GM21825 (cell line): Measurements from ENCODE around the gene NF1.
"Not testable (repeated sequence)": the region's sequence is repeated elsewhere in the genome, so short reads cannot be mapped to it uniquely, and the experiment has no call there.

Source experiments
- ATAC-seq: cut with Tn5 transposase; IDR thresholded peaks from one replicate; pipeline ENCODE4 v1.9.1; 2021; ENCODE audit warnings: mild to moderate bottlenecking, moderate library complexity; ENCODE audit not compliant: unreplicated experiment

NF1 gene

DNA sequence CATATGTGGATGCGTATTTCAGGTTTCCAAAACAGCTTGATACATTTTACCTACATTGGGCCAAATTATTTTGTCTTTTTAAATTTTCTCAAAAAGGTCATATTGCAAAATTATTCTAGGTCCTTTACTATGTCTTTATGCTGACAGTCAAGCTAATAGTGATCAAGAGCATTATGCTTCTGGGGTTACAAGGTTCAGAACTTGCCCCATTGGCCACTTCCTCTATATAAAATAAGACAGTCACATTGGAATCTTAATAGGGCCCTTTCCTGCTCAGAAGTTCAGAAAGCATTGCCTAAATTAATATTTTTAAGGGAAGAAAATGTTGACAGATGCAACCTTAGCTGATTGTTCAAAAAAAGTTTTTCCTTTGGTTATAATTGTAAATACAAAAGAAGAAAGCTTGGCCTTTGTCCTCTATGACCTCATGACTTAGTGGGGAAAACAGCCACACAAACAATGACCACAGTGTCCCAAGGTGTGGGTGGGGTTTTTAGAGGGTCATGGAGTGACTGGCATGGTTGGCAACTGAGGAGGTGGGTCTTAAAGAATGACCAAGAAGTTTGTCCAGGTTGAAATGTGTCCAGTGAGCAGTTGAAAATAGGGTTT lies 284.9 kb downstream of the NF1 start:
- ATAC-seq = no peak

DNA sequence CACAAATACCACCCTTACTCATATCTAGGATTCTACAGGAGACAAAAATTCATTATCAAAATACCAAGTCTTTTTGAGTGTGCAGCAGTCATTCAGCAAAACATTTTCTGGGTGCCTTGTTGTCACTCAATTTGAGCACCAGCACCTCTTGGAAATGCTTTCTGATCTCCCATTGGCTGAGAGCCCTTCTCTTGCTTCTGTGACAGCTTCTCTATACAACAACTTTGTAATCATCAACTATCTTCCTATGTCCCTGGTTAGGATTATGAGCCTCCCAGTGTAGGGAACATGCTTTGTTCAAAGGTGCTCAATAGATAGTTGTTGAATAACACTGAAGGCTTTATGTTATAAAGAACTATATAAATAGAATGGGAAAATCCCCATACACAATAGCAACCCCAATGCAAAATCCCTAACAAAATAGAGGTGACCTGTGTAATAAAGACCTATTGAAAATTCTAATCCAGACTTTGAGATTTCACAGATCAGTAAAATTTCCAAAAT lies 286.4 kb downstream of the NF1 start:
- ATAC-seq = no peak

DNA sequence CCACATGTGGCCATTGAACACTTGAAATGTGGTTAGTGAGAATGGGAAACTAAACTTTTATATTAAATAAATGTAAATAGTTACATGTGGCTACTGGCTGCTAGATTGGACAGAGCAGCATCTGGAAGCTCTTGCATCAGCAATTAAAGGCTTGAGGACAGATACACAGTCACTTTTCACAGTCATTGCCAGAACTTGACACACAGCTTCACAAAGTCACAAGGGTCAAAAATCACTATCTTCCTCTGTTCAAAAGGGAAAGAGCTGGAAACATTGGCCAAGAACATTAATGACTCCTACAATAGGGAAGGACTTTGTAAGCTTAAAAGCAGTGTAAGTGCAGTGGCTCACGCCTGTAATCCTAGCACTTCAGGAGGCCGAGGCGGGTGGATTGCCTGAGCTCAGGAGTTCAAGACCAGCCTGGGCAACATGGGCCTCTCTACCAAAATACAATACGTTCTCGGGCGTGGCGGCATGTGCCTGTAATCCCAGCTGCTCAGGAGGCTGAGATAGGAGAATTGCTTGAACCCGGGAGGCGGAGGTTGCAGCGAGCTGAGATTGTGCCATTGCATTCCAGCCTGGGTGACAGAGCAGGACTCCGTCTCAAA lies 288.0 kb downstream of the NF1 start:
- not testable (repeated sequence) for ATAC-seq

DNA sequence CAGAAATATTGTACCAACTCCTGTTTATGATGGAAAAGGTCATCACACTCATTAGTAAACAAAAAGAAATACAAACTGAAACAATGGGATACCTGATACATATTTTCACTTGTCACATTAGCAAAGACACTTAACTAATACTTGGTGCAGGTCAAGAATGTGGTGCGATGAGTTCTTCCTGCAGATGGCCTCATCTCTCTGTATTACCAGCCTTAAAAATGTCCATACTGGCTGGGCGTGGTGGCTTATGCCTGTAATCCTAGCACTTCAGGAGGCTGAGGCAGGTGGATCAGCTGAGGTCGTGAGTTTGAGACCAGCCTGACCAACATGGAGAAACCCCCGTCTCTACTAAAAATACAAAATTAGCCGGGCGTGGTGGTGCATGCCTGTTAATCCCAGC lies 288.7 kb downstream of the NF1 start:
- not testable (repeated sequence) for ATAC-seq

DNA sequence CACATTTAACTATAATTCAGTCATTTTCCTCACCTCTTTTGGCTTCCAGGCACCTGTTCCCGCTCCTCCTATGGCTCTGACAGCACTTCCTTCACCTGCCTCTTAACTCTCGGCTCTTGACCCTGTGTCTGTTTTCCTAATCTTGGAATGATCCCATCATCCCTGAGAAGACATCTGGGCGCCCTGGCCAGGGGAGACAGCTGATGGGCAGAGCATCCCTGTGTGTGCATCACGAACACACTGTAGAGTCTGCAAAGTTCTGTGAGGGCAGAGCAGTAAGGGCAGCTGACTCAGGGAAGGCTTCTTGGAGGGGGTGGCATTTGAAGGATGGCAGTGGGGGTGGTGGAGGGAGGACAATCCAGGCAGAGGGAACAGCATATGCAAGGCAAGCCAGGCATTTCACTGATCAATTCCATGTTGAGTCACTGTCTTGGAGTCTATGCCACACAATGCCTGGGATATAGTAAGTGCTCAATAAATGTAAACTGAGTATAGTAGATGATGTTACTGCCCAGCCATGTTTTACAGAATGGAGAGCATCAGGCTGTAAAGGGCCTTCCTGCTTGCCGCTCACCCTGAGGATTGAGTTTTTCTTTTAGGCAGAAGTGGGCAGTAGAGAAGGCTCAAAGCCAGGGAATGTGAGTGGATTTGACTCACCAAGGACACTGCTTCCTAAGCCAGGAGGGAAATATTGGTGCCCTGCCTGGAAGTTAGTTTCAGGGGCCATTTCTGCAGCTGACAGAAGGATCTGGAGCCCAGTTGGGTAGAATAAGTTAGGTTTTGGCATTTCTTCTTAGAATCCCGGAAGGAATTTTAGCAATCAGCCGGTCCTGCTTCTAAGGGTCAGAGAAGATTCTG lies 290.9 kb downstream of the NF1 start:
- ATAC-seq = no peak

DNA sequence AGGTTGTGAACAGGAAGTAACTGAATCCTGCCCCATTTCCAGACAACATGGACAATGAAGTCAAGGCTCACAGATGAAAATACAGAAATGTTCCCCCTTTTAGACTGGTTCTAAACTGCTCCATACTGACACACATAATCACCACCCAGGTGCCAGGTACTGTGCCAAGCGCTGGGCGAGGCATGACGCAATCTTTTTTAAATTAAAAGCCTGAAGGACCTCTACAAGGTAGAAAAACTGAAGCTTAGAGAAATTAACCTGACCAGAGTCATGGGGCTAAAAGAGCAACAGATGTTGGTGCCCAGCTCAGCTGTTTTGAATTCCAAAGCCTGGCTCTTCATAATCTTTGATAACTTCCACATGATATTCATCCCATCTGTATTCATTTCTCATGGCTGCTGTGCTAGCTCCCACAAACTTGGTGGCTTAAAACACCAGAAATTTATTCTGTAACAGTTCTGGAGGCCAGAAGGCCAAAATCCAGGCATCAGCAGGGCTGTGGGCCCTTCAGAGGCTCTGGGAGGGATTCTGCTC lies 291.8 kb downstream of the NF1 start:
- no peak for ATAC-seq

DNA sequence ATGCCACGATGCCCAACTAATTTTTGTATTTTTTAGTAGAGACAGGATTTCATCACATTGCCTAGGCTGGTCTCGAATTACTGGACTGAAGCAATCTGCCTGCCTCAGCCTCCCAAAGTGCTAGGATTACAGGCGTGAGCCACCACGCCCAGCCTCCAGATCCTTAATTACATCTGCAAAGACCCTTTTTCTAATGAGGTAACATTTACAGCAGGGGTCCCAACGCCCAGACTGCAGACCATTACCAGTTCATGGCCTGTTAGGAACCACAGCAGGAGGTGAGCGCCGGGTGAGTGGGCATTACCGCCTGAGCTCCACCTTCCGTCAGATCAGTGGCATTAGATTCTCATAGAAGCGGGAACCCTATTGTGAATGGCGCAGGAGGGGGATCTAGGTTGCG lies 292.7 kb downstream of the NF1 start:
- ATAC-seq = no peak

DNA sequence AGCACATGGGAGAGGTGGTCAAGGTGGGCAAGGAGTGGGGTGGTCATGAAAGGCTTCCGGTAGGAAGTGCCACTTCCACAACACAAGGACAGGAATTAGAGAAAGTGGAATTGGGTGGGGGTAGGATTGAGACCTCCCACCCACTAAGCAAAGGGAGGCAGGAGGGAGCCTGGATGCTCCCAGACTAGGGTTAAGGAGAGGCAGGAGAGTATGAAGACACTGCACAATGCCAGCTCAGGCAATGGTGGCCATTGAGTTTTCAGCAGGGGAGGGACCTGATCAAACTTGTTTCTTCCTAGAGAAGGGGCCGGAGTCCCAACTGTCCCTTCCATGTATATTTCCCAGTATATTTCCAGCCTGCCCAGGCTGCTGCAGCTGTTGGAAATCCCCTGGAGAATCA lies 293.6 kb downstream of the NF1 start:
- no peak for ATAC-seq

DNA sequence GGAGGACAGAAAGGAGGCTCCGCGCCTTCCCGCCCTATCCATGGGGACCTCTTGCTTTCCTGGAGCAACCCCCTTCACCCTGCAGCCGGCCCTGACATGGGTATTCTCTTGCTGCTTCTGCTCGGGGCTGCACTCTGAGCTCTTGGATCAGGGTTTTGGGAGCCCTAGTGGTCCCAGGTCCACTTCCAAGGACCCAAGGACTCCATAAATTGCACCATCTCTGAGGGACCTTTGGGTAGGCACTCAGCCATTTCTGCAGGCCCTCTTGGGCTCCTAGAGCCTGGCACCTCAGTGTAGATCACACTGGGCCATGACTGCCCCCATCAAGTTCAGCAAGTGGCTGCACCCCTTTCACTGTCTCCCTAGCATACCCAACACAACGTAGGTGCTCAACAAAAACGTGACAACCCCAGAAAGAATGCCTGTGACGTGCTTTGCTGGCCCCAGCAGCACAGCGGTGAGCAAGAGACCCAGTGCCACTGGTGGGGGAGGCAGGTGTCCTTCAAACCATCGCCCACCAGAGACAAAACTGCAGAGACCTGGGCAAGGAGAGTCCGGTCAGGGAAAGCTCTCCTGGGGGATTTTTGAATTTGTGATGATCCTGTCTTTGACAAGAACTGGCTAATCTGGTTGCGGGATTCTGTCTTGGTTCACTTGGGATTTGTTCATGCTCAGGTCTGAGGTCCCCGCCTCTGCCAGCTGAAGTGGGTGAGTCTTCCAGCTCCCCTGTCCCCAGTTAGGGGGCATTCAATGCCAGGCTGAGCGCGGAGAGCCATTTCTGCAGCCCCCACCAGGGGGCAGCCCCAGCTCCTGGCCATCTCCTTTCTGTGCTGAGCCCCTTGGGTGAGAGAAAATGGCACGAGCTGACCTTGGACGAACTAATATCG lies 294.2 kb downstream of the NF1 start:
- no peak for ATAC-seq

DNA sequence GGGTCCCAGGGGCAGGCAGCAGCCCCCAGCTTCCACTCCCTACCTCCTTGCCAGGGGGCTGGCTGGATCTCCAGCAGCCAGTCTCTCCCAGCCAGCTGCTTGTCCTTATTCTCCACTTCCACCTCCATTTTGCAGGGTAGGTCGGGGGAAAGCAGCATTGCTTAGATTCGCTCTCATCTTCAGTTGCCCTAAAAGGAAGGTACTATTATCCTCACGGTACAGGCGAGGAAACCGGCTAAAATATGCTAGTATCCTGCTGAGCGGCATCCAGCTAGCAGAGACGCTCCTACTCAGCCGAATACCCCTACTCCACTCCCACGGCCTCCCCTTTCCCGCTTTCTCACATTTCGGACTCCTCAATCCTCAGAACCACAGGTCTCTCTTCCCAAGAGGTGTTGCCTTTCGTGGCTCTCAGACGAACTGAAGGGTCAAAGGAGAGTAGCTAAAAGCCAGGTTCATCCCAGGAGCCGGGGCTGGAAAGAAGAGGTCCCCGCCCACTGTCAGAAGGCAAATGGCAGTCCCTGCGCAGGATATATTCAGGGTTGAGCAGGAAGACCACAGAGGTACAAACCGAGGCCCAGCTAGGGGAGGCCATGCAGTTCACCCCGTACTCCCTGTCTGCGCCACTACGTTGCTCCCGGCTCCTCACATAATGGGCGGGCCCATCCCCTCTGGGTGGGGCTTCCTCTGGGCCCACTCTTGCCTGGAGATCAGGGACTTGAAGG lies 295.0 kb downstream of the NF1 start:
- no peak for ATAC-seq

DNA sequence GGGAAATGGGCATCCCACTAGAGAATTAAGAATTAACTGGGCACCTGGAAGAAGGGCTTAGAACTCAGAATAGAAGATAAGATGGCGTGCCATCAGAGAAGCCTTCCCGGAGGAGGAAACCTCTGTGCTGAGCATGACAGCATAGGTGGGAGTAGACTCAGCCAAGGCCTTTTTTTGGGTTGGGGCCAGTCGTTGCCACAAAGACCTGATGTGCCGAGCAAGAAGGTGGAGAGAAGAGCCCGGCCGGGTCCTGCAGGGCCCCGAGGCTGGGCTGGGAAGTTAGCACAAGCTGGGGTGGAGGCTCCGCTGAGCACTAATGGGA lies 295.6 kb downstream of the NF1 start:
- no peak for ATAC-seq

DNA sequence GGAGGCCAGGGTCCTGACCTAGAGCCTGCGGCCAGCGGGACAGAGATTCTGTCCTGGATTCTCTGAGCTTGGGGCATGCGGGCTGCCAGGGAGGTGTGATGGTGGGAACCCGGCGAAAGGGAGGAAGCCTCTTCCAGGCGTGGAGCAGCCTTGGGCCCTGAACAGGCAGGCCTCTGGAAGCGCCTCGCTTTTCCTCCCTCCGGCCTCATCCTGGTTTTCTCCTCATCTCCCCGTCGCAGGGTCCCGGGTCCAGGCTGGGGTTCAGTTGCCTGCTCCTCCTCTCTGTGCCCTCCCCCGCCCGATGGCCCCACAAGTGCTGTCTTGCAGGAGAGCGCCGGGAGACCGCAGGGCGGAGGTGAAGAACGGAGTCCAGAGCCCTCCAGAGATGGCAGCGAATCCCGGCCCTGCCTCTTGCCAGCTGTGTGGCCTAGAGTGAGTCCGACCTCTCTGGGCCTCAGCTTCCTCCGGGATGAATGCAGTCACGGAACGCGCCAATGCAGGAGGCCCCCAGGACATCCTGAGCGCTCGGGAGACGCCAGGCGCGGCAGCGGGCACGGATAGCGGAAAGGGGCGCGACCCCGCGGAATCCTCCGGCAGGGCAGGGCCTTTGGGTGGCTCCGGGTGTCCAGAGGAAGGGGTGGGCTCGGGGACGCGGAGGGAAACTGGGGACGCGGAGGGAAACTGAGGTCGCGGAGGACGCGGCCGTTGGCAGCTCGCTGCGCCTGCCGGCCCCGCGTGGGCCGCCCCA lies 296.1 kb downstream of the NF1 start:
- ATAC-seq = no peak

DNA sequence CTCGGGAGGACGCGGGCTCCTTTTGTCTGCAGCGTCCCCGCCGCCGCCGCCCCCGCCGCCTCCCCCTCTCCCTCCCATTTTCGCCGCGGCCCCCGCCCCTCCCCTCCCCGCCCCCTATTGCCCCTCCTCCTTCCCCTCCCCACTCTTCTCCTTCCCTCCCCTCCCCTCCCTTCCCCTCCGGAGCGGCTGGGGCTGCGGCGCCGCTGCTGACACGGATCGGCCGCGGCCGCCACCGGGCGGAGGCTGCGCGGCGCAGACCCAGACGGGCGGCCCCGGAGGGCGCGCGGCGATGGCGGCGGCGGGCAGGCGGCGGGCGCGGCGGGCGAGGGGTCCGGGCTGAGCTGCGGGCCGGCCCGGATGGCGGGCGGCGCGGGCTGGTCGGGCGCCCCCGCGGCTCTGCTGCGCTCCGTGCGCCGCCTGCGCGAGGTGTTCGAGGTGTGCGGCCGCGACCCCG lies 296.7 kb downstream of the NF1 start, which contains the start of gene RAB11FIP4:
TSS of gene RAB11FIP4 (plus strand) at position 180 of the 454 bp plus-strand sequence. CDS start at position 358, 178 bp downstream.
- ATAC-seq = no peak

DNA sequence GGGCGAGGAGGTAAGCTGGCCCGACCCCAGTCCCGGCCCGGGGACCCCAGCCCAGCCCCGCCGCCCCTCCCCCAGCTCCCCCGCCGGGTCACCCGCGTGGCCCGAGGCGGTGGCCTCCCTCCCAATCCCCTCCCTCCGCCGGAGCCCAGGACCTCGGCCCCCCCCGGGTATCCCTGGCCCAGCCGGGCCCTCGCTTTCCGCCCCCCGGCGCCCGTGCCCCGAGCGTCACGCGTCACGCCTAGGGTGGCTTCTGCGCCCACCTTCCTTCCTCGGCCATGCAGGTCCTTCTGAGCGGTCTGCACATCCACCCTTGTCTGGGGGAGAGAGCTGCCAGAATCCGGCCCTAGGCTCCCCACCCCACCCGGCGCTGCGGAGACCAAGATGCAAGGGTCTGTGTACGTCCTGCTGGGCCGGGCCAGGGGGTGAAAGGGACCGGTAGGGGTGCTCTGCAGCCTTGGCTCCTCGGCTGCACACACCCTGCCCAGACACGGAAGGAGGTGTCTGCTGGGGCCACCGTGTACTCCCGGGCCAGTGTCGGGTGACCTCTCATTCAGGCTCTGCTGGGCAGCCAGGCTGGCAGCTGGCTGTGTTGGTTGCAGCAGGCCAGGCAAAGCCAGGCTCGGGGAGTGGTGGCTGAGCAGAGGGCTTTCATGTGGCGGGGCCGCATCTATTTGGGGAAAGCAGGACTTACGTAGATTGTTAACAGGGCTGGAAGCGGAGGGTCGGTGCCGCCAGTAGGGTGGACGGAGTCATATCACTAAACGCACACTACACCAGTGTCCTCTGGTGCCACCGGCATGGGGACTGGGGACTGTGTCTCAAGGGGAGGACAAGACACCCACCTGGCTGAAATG lies 297.5 kb downstream of the NF1 start:
- ATAC-seq = no peak

DNA sequence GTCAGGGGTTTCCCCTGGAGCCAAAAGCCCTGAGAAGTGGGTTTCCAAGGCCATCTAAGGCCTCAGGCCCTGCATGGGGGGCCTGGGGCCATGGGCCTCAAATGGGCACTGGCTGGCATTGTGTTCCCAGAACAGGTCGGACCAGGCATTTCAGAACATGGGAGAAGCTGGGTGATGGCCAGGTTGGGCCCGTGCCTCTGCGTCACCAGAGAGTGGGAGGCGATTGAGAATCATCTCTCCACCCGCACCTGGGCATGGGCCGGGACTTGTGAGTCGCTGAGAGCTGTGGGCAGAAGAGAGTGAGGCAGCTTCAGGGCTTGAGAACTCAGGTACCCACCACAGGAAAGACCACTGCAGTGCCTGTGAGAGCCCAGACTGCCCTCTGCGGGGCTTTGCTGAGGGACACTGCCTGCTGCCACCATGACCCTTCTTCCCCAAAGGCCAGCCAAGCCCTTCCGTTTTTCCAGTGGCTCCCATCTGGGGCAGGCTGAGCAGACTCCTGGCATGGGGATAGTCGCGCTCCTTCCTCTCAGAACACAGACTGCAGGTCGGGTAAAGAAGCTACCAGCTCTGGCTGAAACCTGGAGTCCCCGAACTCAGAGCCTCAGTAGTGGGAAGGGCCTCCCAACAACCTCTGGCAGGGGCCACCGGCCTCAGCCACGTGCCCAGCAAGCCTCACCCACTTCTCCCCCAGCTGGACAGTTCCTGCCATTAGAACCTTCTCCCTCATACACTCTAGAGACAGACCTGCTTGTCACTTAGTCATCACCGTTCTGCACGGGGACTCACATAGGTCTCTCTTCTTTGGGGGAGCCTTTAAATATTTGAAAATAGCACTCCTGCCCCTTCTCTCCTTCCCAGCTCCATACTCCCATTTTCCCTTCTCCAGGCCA lies 298.3 kb downstream of the NF1 start:
- no peak for ATAC-seq

DNA sequence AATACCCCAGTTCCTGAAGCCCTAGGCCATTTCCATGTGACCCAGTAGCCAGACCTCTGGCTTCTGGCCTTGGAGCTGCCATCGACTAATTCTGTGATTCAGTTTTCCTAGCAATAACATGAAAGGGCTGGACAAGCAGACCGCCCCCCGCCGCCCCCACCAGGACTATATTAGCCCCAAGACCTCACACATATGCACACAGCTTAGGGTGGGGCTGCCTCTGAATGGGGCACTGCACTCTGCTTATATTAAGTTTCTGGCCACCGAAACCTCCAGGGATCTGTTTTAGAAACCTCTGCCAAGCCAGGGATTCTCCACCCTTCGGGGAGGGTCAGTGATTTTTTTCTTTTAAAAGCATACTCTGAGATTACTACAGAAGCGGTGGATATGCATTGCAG lies 299.0 kb downstream of the NF1 start:
- no peak for ATAC-seq

DNA sequence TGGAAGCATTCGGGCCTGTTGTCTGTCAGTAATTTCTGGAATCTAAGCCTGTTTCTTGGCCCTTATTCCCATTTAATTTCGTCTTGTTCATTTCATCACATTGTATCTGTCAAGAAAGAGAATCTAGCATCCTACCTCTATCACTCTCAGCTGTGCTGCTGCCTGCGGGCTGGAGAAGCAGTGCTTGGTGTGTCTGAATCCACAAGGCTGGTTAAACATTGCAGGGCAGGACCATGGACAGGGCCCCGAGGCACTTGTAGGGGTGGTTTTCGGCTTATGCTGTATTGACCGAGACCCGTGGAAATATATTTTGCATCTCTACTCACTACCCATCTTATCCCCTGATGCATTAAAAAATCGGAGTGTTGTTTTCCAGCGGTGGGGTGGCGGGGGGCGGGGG lies 299.8 kb downstream of the NF1 start:
- ATAC-seq = no peak
